ENCODE measurements around the gene UHMK1. TPM values are rescaled to one million over a fixed set of nuclear protein-coding genes. Genes with fewer than 3 reads are reported as not detected.

Gene UHMK1
- total RNA-seq, 1 donor from 2014 or later = 27.5 TPM

- TF ChIP-seq POLR2AphosphoS5 (IDR thresholded peaks at IDR 0.05; ENCODE audit: insufficient read depth in 1 of 2, low read depth in 1 of 2) (no peak), CTCF (IDR thresholded peaks at IDR 0.05) (no peak), POLR2A (IDR thresholded peaks at IDR 0.05) (no peak)
- no peak for DNase-seq (ENCODE audit: extremely low spot score in 2 of 2)
- Histone ChIP-seq H3K9me3 (no peaks in the 10 kb centered on the region), H3K27me3 (no peaks in the 10 kb centered on the region), H3K36me3 (no peaks in the 10 kb centered on the region), H3K27ac (no peak overlapping the region), H3K4me3 (no peak overlapping the region), H3K4me1 (no peaks in the 10 kb centered on the region)
- intact Hi-C loops (cut with DNase I) = no loop called here
Observed at GRCh38 chr1:162466797-162467196, 30.8 kb upstream of the UHMK1 start.

- no peak overlapping the region for H3K4me3 ChIP-seq
Observed at GRCh38 chr1:162470216-162470615, 27.4 kb upstream of the UHMK1 start.

GRCh38 chr1:162471290-162471853, 26.2 kb upstream of the UHMK1 start:
- intact Hi-C loops (cut with DNase I) = no loop called here
- no peaks in the 10 kb centered on the region for H3K36me3 ChIP-seq
- TF ChIP-seq POLR2A (IDR thresholded peaks at IDR 0.05) (no peak), CTCF (IDR thresholded peaks at IDR 0.05) (no peak), POLR2AphosphoS5 (IDR thresholded peaks at IDR 0.05; ENCODE audit: insufficient read depth in 1 of 2, low read depth in 1 of 2) (no peak)
- H3K27ac ChIP-seq = no peak overlapping the region
- H3K4me3 ChIP-seq = no peak overlapping the region
- no peak for DNase-seq (ENCODE audit: extremely low spot score in 2 of 2)
- H3K27me3 ChIP-seq = no peaks in the 10 kb centered on the region
- no peaks in the 10 kb centered on the region for H3K9me3 ChIP-seq
- no peaks in the 10 kb centered on the region for H3K4me1 ChIP-seq

More at GRCh38 chr1:162470216-162470615, 27.4 kb upstream of the UHMK1 start:
- no peak for TF ChIP-seq POLR2AphosphoS5 (IDR thresholded peaks at IDR 0.05; ENCODE audit: insufficient read depth in 1 of 2, low read depth in 1 of 2)
- Histone ChIP-seq H3K36me3 (no peaks in the 10 kb centered on the region), H3K27ac (no peak overlapping the region), H3K4me1 (no peaks in the 10 kb centered on the region), H3K9me3 (no peaks in the 10 kb centered on the region), H3K27me3 (no peaks in the 10 kb centered on the region)
- intact Hi-C loops (cut with DNase I) = no loop called here
- no peak for DNase-seq (ENCODE audit: extremely low spot score in 2 of 2)

GRCh38 chr1:162475089-162475488, 22.5 kb upstream of the UHMK1 start:
- Histone ChIP-seq H3K27me3 (no peaks in the 10 kb centered on the region), H3K36me3 (no peaks in the 10 kb centered on the region), H3K9me3 (no peaks in the 10 kb centered on the region), H3K4me3 (no peak overlapping the region), H3K4me1 (no peaks in the 10 kb centered on the region), H3K27ac (no peak overlapping the region)
- DNase-seq (ENCODE audit: extremely low spot score in 2 of 2) = no peak
- no peak for TF ChIP-seq POLR2A (IDR thresholded peaks at IDR 0.05)
- TF ChIP-seq CTCF (IDR thresholded peaks at IDR 0.05) = no peak
- TF ChIP-seq POLR2AphosphoS5 (IDR thresholded peaks at IDR 0.05; ENCODE audit: insufficient read depth in 1 of 2, low read depth in 1 of 2) = no peak
- intact Hi-C loops (cut with DNase I) = no loop called here

GRCh38 chr1:162475539-162476185, 22.0 kb upstream of the UHMK1 start:
- no peak overlapping the region for H3K27ac ChIP-seq
- DNase-seq (ENCODE audit: extremely low spot score in 2 of 2) = no peak
- intact Hi-C loops (cut with DNase I) = no loop called here
- H3K27me3 ChIP-seq = no peaks in the 10 kb centered on the region
- H3K36me3 ChIP-seq = no peaks in the 10 kb centered on the region
- no peak for TF ChIP-seq CTCF (IDR thresholded peaks at IDR 0.05)
- no peak for TF ChIP-seq POLR2AphosphoS5 (IDR thresholded peaks at IDR 0.05; ENCODE audit: insufficient read depth in 1 of 2, low read depth in 1 of 2)
- no peak for TF ChIP-seq POLR2A (IDR thresholded peaks at IDR 0.05)
- no peak overlapping the region for H3K4me3 ChIP-seq
- H3K4me1 ChIP-seq = no peaks in the 10 kb centered on the region
- no peaks in the 10 kb centered on the region for H3K9me3 ChIP-seq
